GM12873 (cell line): ENCODE results near the gene SLC66A2.

Experiments used
- CTCF ChIP-seq: IDR thresholded peaks from 2 replicates; pipeline ENCODE4 v1.5.1; 2012; ENCODE audit warnings: low read depth, mild to moderate bottlenecking, moderate library complexity, low read length, control low read depth; ENCODE audit not compliant: insufficient read depth; ENCODE audit errors: missing control alignments

SLC66A2 gene

GRCh38 chr18:79890674-79891073, 60.8 kb downstream of the SLC66A2 start:
- no peak for TF ChIP-seq CTCF

GRCh38 chr18:79889569-79889968, 61.9 kb downstream of the SLC66A2 start:
- TF ChIP-seq CTCF, result no peak

- TF ChIP-seq CTCF, result no peak
Measured at GRCh38 chr18:79888016-79888415, 63.4 kb downstream of the SLC66A2 start.

GRCh38 chr18:79887181-79888000, 64.1 kb downstream of the SLC66A2 start:
- TF ChIP-seq CTCF, result no peak

- no peak for TF ChIP-seq CTCF
Measured at GRCh38 chr18:79884963-79885728, 66.3 kb downstream of the SLC66A2 start.

GRCh38 chr18:79884294-79884962, 67.0 kb downstream of the SLC66A2 start:
- no peak for TF ChIP-seq CTCF
